H9 (cell line): ENCODE measurements around the gene SNN. TPM values are rescaled to one million over a fixed set of nuclear protein-coding genes. Genes with fewer than 3 reads are reported as not detected.

Experiments used
- DNase-seq: peaks from one replicate; pipeline ENCODE4 v3.0.0-alpha.2; 2017
- H2AFZ ChIP-seq: one replicate; pipeline ENCODE4 v1.6.1; 2013; ENCODE audit warnings: mild to moderate bottlenecking, low read length, control low read depth, moderate library complexity
- H2AK5ac ChIP-seq: 2 replicates; pipeline ENCODE4 v1.6.1; 2013; ENCODE audit warnings: low read length, control low read depth, mixed read lengths; ENCODE audit not compliant: insufficient read length
- H2BK120ac ChIP-seq: one replicate; pipeline ENCODE4 v1.6.1; 2013; ENCODE audit warnings: low read depth, mild to moderate bottlenecking, low read length, control low read depth, inconsistent platforms; ENCODE audit not compliant: poor library complexity, severe bottlenecking
- H2BK12ac ChIP-seq: 2 replicates; pipeline ENCODE4 v1.6.1; 2013; ENCODE audit warnings: low read length, control low read depth, mixed read lengths, low read depth; ENCODE audit not compliant: insufficient read length
- H2BK15ac ChIP-seq: 2 replicates; pipeline ENCODE4 v1.6.1; 2013; ENCODE audit warnings: low read depth, low read length, control low read depth
- H2BK20ac ChIP-seq: one replicate; pipeline ENCODE4 v1.6.1; 2013; ENCODE audit warnings: low read depth, mild to moderate bottlenecking, low read length, control low read depth, inconsistent platforms; ENCODE audit not compliant: poor library complexity, severe bottlenecking
- H2BK5ac ChIP-seq: 2 replicates; pipeline ENCODE4 v1.6.1; 2013; ENCODE audit warnings: low read length, control low read depth, mixed read lengths; ENCODE audit not compliant: insufficient read length
- H3K14ac ChIP-seq: 2 replicates; pipeline ENCODE4 v1.6.1; 2013; ENCODE audit warnings: low read length, control low read depth; ENCODE audit not compliant: insufficient read depth
- H3K18ac ChIP-seq: 2 replicates; pipeline ENCODE4 v1.6.1; 2013; ENCODE audit warnings: low read depth, mild to moderate bottlenecking, mixed read lengths, low read length, control low read depth; ENCODE audit not compliant: insufficient read length
- H3K23ac ChIP-seq: 2 replicates; pipeline ENCODE4 v1.6.1; 2013; ENCODE audit warnings: low read length, control low read depth, mixed read lengths, low read depth; ENCODE audit not compliant: insufficient read length
- H3K23me2 ChIP-seq: 2 replicates; pipeline ENCODE4 v1.6.1; 2013; ENCODE audit warnings: low read depth, mild to moderate bottlenecking, mixed read lengths, low read length, control low read depth; ENCODE audit not compliant: insufficient read length, poor library complexity, severe bottlenecking
- H3K27ac ChIP-seq: 2 replicates; pipeline ENCODE4 v1.5.1; 2013; ENCODE audit warnings: low read length, control low read depth, mixed read lengths, low read depth; ENCODE audit not compliant: insufficient read length
- H3K27me3 ChIP-seq: 2 replicates; pipeline ENCODE4 v1.6.1; 2013; ENCODE audit warnings: low read length, control low read depth, inconsistent platforms; ENCODE audit not compliant: insufficient read depth
- H3K4ac ChIP-seq: 2 replicates; pipeline ENCODE4 v1.6.1; 2013; ENCODE audit warnings: low read depth, mild to moderate bottlenecking, control low read depth, inconsistent platforms, low read length, moderate library complexity
- H3K4me1 ChIP-seq: 2 replicates; pipeline ENCODE4 v1.6.1; 2013; ENCODE audit warnings: low read length, control low read depth, inconsistent platforms; ENCODE audit not compliant: insufficient read depth
- H3K4me2 ChIP-seq: 2 replicates; pipeline ENCODE4 v1.6.1; 2013; ENCODE audit warnings: low read length, control low read depth, mixed read lengths; ENCODE audit not compliant: insufficient read length, insufficient read depth
- H3K56ac ChIP-seq: 2 replicates; pipeline ENCODE4 v1.6.1; 2013; ENCODE audit warnings: low read depth, mild to moderate bottlenecking, mixed read lengths, low read length, control low read depth; ENCODE audit not compliant: insufficient read length
- H3K79me1 ChIP-seq: 2 replicates; pipeline ENCODE4 v1.6.1; 2013; ENCODE audit warnings: low read depth, mild to moderate bottlenecking, moderate library complexity, low read length, control low read depth, inconsistent platforms; ENCODE audit not compliant: insufficient read depth, poor library complexity, severe bottlenecking
- H3K79me2 ChIP-seq: 2 replicates; pipeline ENCODE4 v1.6.1; 2013; ENCODE audit warnings: low read length, control low read depth, inconsistent platforms; ENCODE audit not compliant: insufficient read depth
- H3K9ac ChIP-seq: 2 replicates; pipeline ENCODE4 v1.6.1; 2013; ENCODE audit warnings: low read length, control low read depth, mixed read lengths; ENCODE audit not compliant: insufficient read length; ENCODE audit errors: extremely low read depth
- H3K9me3 ChIP-seq: one replicate; pipeline ENCODE4 v1.6.1; 2013; ENCODE audit warnings: low read depth, low read length, inconsistent platforms; ENCODE audit not compliant: control insufficient read depth
- H3T11ph ChIP-seq: one replicate; pipeline ENCODE4 v1.6.1; 2013; ENCODE audit warnings: mild to moderate bottlenecking, low read length, control low read depth, inconsistent platforms
- H4K20me1 ChIP-seq: one replicate; pipeline ENCODE4 v1.6.1; 2013; ENCODE audit not compliant: control insufficient read depth, insufficient read length, insufficient read depth
- H4K5ac ChIP-seq: 2 replicates; pipeline ENCODE4 v1.6.1; 2013; ENCODE audit warnings: low read depth, mild to moderate bottlenecking, mixed read lengths, low read length, control low read depth; ENCODE audit not compliant: insufficient read length
- H4K8ac ChIP-seq: replicated peaks from 2 replicates; pipeline ENCODE4 v1.6.1; 2013; ENCODE audit warnings: low read length, control low read depth, mixed read lengths, low read depth; ENCODE audit not compliant: insufficient read length
- H4K91ac ChIP-seq: 2 replicates; pipeline ENCODE4 v1.6.1; 2013; ENCODE audit warnings: low read depth, mild to moderate bottlenecking, moderate library complexity, mixed read lengths, low read length, control low read depth; ENCODE audit not compliant: insufficient read length
- H3K27ac Mint-ChIP-seq, 3 experiments: 2 replicates in 2 of 3; 3 replicates in 1 of 3; pipeline ENCODE4 v1.8.0; 2020 to 2021; ENCODE audit warnings: mixed read lengths in 3 of 3, mild to moderate bottlenecking in 1 of 3, moderate library complexity in 1 of 3
- H3K27me3 Mint-ChIP-seq: 2 replicates; pipeline ENCODE4 v1.8.0; 2021; ENCODE audit warnings: low read depth, mild to moderate bottlenecking, moderate library complexity, mixed read lengths
- H3K36me3 Mint-ChIP-seq, 3 experiments: 2 replicates in 2 of 3; 3 replicates in 1 of 3; pipeline ENCODE4 v1.8.0; 2020 to 2021; ENCODE audit warnings: low read depth in 3 of 3, mixed read lengths in 3 of 3; ENCODE audit not compliant: insufficient read depth in 1 of 3
- H3K4me1 Mint-ChIP-seq, 2 experiments: 2 replicates each; pipeline ENCODE4 v1.8.0; 2020; ENCODE audit warnings: mixed read lengths in 2 of 2
- H3K4me3 Mint-ChIP-seq, 2 experiments: 2 replicates in 1 of 2; 3 replicates in 1 of 2; pipeline ENCODE4 v1.8.0; 2020 to 2021; ENCODE audit warnings: mild to moderate bottlenecking in 2 of 2, mixed read lengths in 2 of 2, moderate library complexity in 1 of 2
- H3K9me3 Mint-ChIP-seq, 2 experiments: 2 replicates in 1 of 2; 3 replicates in 1 of 2; pipeline ENCODE4 v1.8.0; 2020; ENCODE audit warnings: mild to moderate bottlenecking in 2 of 2, mixed read lengths in 2 of 2, moderate library complexity in 1 of 2
- WGBS: extraction: QIAGEN DNeasy Blood & Tissue Kit; methylation state at CpG from one replicate; pipeline ENCODE4 v1.1.7; 2013; ENCODE audit warnings: missing lambda C conversion rate, low lambda C conversion rate, mixed read lengths; ENCODE audit not compliant: insufficient read length; ENCODE audit errors: extremely low coverage; 5-methylcytosine and 5-hydroxymethylcytosine counted together
- total RNA-seq: library from RNA; stranded (reverse); gene quantifications from 2 replicates; pipeline ENCODE4 v1.2.1, GENCODE V29; 2021
- TF ChIP-seq, protein P1 (sequence below): fragments of 200-600 bp; sonication (generic); conservative IDR thresholded peaks from 3 replicates; pipeline ENCODE4 v1.8.0; 2021; ENCODE audit warnings: antibody characterized with exemption, mild to moderate bottlenecking

The SNN gene
- total RNA-seq, 1 experiment from 2014 or later = 44.2 TPM

DNA sequence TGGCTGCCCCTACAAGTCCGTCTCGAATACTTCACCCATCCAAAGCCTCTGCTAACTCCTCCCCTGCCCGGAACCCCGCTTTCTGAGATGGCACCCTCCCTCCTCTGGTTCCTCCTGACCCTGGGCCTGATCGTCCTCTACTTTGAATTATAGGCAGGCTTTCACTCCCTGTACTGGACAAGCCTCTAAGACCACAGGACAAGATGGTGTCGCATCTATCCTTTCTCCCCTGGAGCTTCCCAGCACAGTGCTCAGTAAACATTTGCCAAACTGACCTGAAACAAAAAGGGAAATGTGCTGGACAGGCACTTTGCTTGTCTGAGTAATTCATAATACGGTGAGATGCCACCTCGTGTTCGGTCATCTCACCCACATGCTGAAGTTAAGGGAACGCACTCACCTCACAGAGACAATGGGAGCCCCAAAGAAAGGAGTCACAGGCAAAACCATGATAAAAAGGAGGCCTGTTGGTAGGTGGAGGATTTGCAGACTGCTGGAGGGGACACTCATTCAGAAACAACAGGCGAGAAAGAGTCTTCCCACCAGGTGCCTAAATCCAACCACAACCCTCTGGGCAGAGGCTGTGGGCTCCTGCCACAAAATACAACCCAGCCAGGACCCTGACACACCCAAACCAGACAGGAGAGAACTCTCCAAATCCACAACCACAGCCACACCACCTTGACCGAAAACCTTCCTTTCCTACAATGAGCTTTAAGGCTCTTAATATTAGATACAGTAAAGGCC lies 28.2 kb downstream of the SNN start:
- H3K4me2 ChIP-seq = no peak overlapping the region
- no peaks in the 10 kb centered on the region for H3K9me3 ChIP-seq
- no peak overlapping the region for H4K91ac ChIP-seq
- no peak overlapping the region for H3T11ph ChIP-seq
- no peaks in the 10 kb centered on the region for H3K27me3 ChIP-seq
- H3K4me1 ChIP-seq = no peaks in the 10 kb centered on the region
- Mint-ChIP-seq H3K9me3 (no peaks in the 10 kb centered on the region), H3K27me3 (no peaks in the 10 kb centered on the region), H3K4me1 (no peaks in the 10 kb centered on the region), H3K27ac (peak overlapping the region; percentile 14 to 53 (median 17); a peak in 5 of 7 replicates), H3K36me3 (peaks cover 6 to 49% (median 19%) of the 10 kb centered on the region in 3 experiments; a peak in 6 of 7 replicates), H3K4me3 (no peak overlapping the region)
- no peak overlapping the region for H3K27ac ChIP-seq
- H2AK5ac ChIP-seq = no peak overlapping the region
- 0 out of 2 replicates have a peak, but pooled peaks cover 2% of the 10 kb centered on the region for H3K79me2 ChIP-seq
- no peak overlapping the region for H2BK120ac ChIP-seq
- no peak overlapping the region for H4K5ac ChIP-seq
- H2BK20ac ChIP-seq = no peak overlapping the region
- H3K56ac ChIP-seq = no peak overlapping the region
- TF ChIP-seq, protein P1, sequence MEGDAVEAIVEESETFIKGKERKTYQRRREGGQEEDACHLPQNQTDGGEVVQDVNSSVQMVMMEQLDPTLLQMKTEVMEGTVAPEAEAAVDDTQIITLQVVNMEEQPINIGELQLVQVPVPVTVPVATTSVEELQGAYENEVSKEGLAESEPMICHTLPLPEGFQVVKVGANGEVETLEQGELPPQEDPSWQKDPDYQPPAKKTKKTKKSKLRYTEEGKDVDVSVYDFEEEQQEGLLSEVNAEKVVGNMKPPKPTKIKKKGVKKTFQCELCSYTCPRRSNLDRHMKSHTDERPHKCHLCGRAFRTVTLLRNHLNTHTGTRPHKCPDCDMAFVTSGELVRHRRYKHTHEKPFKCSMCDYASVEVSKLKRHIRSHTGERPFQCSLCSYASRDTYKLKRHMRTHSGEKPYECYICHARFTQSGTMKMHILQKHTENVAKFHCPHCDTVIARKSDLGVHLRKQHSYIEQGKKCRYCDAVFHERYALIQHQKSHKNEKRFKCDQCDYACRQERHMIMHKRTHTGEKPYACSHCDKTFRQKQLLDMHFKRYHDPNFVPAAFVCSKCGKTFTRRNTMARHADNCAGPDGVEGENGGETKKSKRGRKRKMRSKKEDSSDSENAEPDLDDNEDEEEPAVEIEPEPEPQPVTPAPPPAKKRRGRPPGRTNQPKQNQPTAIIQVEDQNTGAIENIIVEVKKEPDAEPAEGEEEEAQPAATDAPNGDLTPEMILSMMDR = no peak
- H4K20me1 ChIP-seq = no peaks in the 10 kb centered on the region
- no peak overlapping the region for H3K23ac ChIP-seq
- DNase-seq = no peak
- WGBS = no CpG with 5 or more reads among the region's 12 CpGs
- H3K18ac ChIP-seq = no peak overlapping the region
- no peaks in the 10 kb centered on the region for H3K23me2 ChIP-seq
- no peak overlapping the region for H3K14ac ChIP-seq
- H4K8ac ChIP-seq = no peak overlapping the region
- H2BK5ac ChIP-seq = no peak overlapping the region
- no peak overlapping the region for H3K4ac ChIP-seq
- H2AFZ ChIP-seq = no peak overlapping the region
- H3K9ac ChIP-seq = no peak overlapping the region
- H3K79me1 ChIP-seq = no peaks in the 10 kb centered on the region
- no peak overlapping the region for H2BK12ac ChIP-seq
- no peak overlapping the region for H2BK15ac ChIP-seq
